Liver (tissue), 9 donors: Measurements from ENCODE around the gene RNLS. TPM values are rescaled to one million over a fixed set of nuclear protein-coding genes. Genes with fewer than 3 reads are reported as not detected.

Source experiments
- DNase-seq: peaks from one replicate; pipeline ENCODE4 v3.0.0-alpha.2; 2017; ENCODE audit warnings: low spot score
- H3K27ac ChIP-seq, 2 donors: one replicate each; pipeline ENCODE4 v1.7.0; 2013; ENCODE audit warnings: inconsistent platforms in 2 of 2, low read length in 2 of 2, control low read depth in 1 of 2, low read depth in 1 of 2, mild to moderate bottlenecking in 1 of 2
- H3K27me3 ChIP-seq, 4 donors: one replicate each; pipeline versions ENCODE4 v1.6.1 to v1.7.0; 2013; ENCODE audit warnings: low read length in 3 of 4, inconsistent platforms in 1 of 4, mild to moderate bottlenecking in 1 of 4, moderate library complexity in 1 of 4; ENCODE audit not compliant: control insufficient read depth in 4 of 4, insufficient read depth in 4 of 4
- H3K36me3 ChIP-seq, 4 donors: one replicate each; pipeline versions ENCODE4 v1.6.1 to v1.7.0; 2013; ENCODE audit warnings: low read length in 3 of 4, mild to moderate bottlenecking in 3 of 4, low read depth in 1 of 4, moderate library complexity in 1 of 4; ENCODE audit not compliant: control insufficient read depth in 4 of 4, insufficient read depth in 3 of 4
- H3K4me1 ChIP-seq, 4 donors: one replicate each; pipeline versions ENCODE4 v1.6.1 to v1.7.0; 2013; ENCODE audit warnings: low read length in 3 of 4, mild to moderate bottlenecking in 3 of 4, moderate library complexity in 1 of 4; ENCODE audit not compliant: control insufficient read depth in 4 of 4, insufficient read depth in 4 of 4
- H3K4me3 ChIP-seq, 3 donors: one replicate each; pipeline versions ENCODE4 v1.6.1 to v1.7.0; 2013; ENCODE audit warnings: low read length in 3 of 3, control low read depth in 1 of 3, low read depth in 1 of 3, mild to moderate bottlenecking in 1 of 3
- H3K9ac ChIP-seq, 2 donors: one replicate each; pipeline ENCODE4 v1.7.0; 2013; ENCODE audit warnings: low read length in 2 of 2, mild to moderate bottlenecking in 2 of 2, moderate library complexity in 2 of 2, control low read depth in 1 of 2, low read depth in 1 of 2
- H3K9me3 ChIP-seq, 4 donors: one replicate each; pipeline versions ENCODE4 v1.6.1 to v1.7.0; 2013; ENCODE audit warnings: low read length in 3 of 4; ENCODE audit not compliant: control insufficient read depth in 4 of 4
- EGR1 ChIP-seq, 2 donors: IDR thresholded peaks; 2 replicates each; pipeline ENCODE4 v1.6.1; 2016 to 2018; ENCODE audit warnings: antibody characterized with exemption in 2 of 2, low read depth in 2 of 2
- FOXA1 ChIP-seq: IDR thresholded peaks from 2 replicates; pipeline ENCODE4 v1.6.1; 2016; ENCODE audit warnings: antibody characterized with exemption
- FOXA2 ChIP-seq: IDR thresholded peaks from 2 replicates; pipeline ENCODE4 v1.6.1; 2016; ENCODE audit warnings: antibody characterized with exemption
- GABPA ChIP-seq, 2 donors: IDR thresholded peaks in 1 of 2; conservative IDR thresholded peaks in 1 of 2; 2 replicates each; pipeline ENCODE4 v1.6.1; 2016; ENCODE audit warnings: antibody characterized with exemption in 2 of 2, mild to moderate bottlenecking in 1 of 2, moderate library complexity in 1 of 2
- HNF4A ChIP-seq, 2 donors: conservative IDR thresholded peaks; 2 replicates each; pipeline ENCODE4 v1.6.1; 2016; ENCODE audit warnings: antibody characterized with exemption in 2 of 2, mild to moderate bottlenecking in 2 of 2
- HNF4G ChIP-seq: IDR thresholded peaks from 2 replicates; pipeline ENCODE4 v1.6.1; 2016; ENCODE audit warnings: antibody characterized with exemption
- JUND ChIP-seq, 2 donors: IDR thresholded peaks; 2 replicates each; pipeline ENCODE4 v1.6.1; 2016; ENCODE audit warnings: antibody characterized with exemption in 2 of 2
- NR2F2 ChIP-seq: IDR thresholded peaks from 2 replicates; pipeline ENCODE4 v1.6.1; 2016; ENCODE audit warnings: antibody characterized with exemption
- RAD21 ChIP-seq, 2 donors: IDR thresholded peaks; 2 replicates each; pipeline ENCODE4 v1.6.1; 2016; ENCODE audit warnings: antibody characterized with exemption in 2 of 2, mild to moderate bottlenecking in 2 of 2
- RXRA ChIP-seq, 2 donors: IDR thresholded peaks; 2 replicates each; pipeline ENCODE4 v1.6.1; 2017 to 2018; ENCODE audit warnings: antibody characterized with exemption in 2 of 2, mild to moderate bottlenecking in 1 of 2
- SP1 ChIP-seq: IDR thresholded peaks from 2 replicates; pipeline ENCODE4 v1.6.1; 2018; ENCODE audit warnings: antibody characterized with exemption, mild to moderate bottlenecking
- TAF1 ChIP-seq: conservative IDR thresholded peaks from 2 replicates; pipeline ENCODE4 v1.6.1; 2016; ENCODE audit warnings: antibody characterized with exemption, mild to moderate bottlenecking
- YY1 ChIP-seq: IDR thresholded peaks from 2 replicates; pipeline ENCODE4 v1.6.1; 2016; ENCODE audit warnings: antibody characterized with exemption, mild to moderate bottlenecking
- WGBS: extraction: QIAGEN DNeasy Blood & Tissue Kit; methylation state at CpG from one replicate; pipeline ENCODE4 v1.1.7; 2013; 5-methylcytosine and 5-hydroxymethylcytosine counted together
- polyA plus RNA-seq, 2 donors: library from polyadenylated mRNA; stranded (reverse) in 1 of 2; unstranded in 1 of 2; fragments of 200-250 nt in 1 of 2; fragments of >200 nt in 1 of 2; fragmentation: Nextera tagmentation in 1 of 2; extraction: Ambion mirVana in 1 of 2; gene quantifications; one replicate each; pipeline versions ENCODE4 v1.2.1 to v1.2.3, GENCODE V29; 2013 to 2015
- total RNA-seq, 2 donors: library from RNA; depleted of rRNA; stranded (reverse); fragments of >200 nt; gene quantifications; one replicate each; pipeline ENCODE4 v1.2.3, GENCODE V29; 2014
- TF ChIP-seq, protein P1 (sequence below): fragments of 150-350 bp; IDR thresholded peaks from 2 replicates; pipeline ENCODE4 v1.5.1; 2017; ENCODE audit warnings: improper control_type of control experiment, low read depth, low read length; ENCODE audit not compliant: missing input control
- TF ChIP-seq, protein P2 (sequence below): IDR thresholded peaks from 2 replicates; pipeline ENCODE4 v1.6.1; 2016; ENCODE audit warnings: antibody characterized with exemption
- TF ChIP-seq, protein P3 (sequence below): IDR thresholded peaks from 2 replicates; pipeline ENCODE4 v1.6.1; 2016; ENCODE audit warnings: antibody characterized with exemption
- TF ChIP-seq, protein P4 (sequence below): IDR thresholded peaks from 2 replicates; pipeline ENCODE4 v1.6.1; 2016; ENCODE audit warnings: antibody characterized with exemption
- TF ChIP-seq, protein P5 (sequence below): IDR thresholded peaks from 2 replicates; pipeline ENCODE4 v1.6.1; 2016; ENCODE audit warnings: antibody characterized with exemption, mild to moderate bottlenecking
- donor health status: healthy.
- donor health status: healthy.
- donor health status: healthy.
- donor health status: healthy.
- donor health status: healthy.

Gene RNLS
- total and polyA plus RNA-seq, 4 donors, result 4.1 to 12.4 (median 7.5) TPM

DNA sequence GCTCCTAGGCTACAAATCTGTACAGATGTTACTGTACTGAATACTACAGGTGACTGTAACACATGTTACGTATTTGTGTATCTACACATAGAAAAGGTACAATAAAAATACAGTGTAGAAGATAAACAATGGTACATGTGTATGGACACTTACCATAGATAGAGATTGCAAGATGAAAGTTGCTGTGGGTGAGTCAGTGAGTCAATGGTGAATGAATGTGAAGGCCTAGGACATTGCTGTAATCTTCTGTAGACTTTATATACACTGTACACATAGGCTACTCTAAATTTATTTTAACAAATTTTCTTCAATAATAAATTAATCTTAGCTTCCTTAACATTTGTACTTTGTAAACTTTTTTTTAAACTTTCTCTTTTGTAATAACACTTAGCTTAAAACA is 205.6 kb downstream of the RNLS start:
- DNase-seq, result no peak
- Histone ChIP-seq H3K36me3 (no peaks in the 10 kb centered on the region), H3K27ac (no peak overlapping the region), H3K27me3 (no peaks in the 10 kb centered on the region), H3K4me3 (no peak overlapping the region), H3K4me1 (peaks cover 0 to 7% (median 1%) of the 10 kb centered on the region in 4 donors), H3K9me3 (no peaks in the 10 kb centered on the region), H3K9ac (no peak overlapping the region)
- TF ChIP-seq HNF4G (no peak), RXRA (IDR thresholded peaks at IDR 0.05) (no peak), HNF4A (conservative IDR thresholded peaks at IDR 0.05) (no peak), RAD21 (IDR thresholded peaks at IDR 0.05) (no peak), SP1 (no peak), FOXA1 (no peak), JUND (IDR thresholded peaks at IDR 0.05) (no peak), GABPA (IDR thresholded peaks at IDR 0.05 in 1 of 2, conservative IDR thresholded peaks at IDR 0.05 in 1 of 2) (no peak), NR2F2 (no peak), FOXA2 (no peak), YY1 (no peak), TAF1 (no peak), EGR1 (IDR thresholded peaks at IDR 0.05; ENCODE audit: low read depth in 2 of 2) (no peak)
- TF ChIP-seq, protein P1, sequence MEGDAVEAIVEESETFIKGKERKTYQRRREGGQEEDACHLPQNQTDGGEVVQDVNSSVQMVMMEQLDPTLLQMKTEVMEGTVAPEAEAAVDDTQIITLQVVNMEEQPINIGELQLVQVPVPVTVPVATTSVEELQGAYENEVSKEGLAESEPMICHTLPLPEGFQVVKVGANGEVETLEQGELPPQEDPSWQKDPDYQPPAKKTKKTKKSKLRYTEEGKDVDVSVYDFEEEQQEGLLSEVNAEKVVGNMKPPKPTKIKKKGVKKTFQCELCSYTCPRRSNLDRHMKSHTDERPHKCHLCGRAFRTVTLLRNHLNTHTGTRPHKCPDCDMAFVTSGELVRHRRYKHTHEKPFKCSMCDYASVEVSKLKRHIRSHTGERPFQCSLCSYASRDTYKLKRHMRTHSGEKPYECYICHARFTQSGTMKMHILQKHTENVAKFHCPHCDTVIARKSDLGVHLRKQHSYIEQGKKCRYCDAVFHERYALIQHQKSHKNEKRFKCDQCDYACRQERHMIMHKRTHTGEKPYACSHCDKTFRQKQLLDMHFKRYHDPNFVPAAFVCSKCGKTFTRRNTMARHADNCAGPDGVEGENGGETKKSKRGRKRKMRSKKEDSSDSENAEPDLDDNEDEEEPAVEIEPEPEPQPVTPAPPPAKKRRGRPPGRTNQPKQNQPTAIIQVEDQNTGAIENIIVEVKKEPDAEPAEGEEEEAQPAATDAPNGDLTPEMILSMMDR, result no peak
- TF ChIP-seq, protein P2, sequence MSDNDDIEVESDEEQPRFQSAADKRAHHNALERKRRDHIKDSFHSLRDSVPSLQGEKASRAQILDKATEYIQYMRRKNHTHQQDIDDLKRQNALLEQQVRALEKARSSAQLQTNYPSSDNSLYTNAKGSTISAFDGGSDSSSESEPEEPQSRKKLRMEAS, result no peak
- TF ChIP-seq, protein P3, sequence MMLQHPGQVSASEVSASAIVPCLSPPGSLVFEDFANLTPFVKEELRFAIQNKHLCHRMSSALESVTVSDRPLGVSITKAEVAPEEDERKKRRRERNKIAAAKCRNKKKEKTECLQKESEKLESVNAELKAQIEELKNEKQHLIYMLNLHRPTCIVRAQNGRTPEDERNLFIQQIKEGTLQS, result no peak
- TF ChIP-seq, protein P4, sequence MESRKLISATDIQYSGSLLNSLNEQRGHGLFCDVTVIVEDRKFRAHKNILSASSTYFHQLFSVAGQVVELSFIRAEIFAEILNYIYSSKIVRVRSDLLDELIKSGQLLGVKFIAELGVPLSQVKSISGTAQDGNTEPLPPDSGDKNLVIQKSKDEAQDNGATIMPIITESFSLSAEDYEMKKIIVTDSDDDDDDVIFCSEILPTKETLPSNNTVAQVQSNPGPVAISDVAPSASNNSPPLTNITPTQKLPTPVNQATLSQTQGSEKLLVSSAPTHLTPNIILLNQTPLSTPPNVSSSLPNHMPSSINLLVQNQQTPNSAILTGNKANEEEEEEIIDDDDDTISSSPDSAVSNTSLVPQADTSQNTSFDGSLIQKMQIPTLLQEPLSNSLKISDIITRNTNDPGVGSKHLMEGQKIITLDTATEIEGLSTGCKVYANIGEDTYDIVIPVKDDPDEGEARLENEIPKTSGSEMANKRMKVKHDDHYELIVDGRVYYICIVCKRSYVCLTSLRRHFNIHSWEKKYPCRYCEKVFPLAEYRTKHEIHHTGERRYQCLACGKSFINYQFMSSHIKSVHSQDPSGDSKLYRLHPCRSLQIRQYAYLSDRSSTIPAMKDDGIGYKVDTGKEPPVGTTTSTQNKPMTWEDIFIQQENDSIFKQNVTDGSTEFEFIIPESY, result no peak
- TF ChIP-seq, protein P5, sequence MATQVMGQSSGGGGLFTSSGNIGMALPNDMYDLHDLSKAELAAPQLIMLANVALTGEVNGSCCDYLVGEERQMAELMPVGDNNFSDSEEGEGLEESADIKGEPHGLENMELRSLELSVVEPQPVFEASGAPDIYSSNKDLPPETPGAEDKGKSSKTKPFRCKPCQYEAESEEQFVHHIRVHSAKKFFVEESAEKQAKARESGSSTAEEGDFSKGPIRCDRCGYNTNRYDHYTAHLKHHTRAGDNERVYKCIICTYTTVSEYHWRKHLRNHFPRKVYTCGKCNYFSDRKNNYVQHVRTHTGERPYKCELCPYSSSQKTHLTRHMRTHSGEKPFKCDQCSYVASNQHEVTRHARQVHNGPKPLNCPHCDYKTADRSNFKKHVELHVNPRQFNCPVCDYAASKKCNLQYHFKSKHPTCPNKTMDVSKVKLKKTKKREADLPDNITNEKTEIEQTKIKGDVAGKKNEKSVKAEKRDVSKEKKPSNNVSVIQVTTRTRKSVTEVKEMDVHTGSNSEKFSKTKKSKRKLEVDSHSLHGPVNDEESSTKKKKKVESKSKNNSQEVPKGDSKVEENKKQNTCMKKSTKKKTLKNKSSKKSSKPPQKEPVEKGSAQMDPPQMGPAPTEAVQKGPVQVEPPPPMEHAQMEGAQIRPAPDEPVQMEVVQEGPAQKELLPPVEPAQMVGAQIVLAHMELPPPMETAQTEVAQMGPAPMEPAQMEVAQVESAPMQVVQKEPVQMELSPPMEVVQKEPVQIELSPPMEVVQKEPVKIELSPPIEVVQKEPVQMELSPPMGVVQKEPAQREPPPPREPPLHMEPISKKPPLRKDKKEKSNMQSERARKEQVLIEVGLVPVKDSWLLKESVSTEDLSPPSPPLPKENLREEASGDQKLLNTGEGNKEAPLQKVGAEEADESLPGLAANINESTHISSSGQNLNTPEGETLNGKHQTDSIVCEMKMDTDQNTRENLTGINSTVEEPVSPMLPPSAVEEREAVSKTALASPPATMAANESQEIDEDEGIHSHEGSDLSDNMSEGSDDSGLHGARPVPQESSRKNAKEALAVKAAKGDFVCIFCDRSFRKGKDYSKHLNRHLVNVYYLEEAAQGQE, result no peak
- WGBS, result 93% methylated on average over 1 of the region's 1 CpG
